Activated naive CD4-positive, alpha-beta T cell treated with anti-CD3 and anti-CD28 coated beads, Interleukin-2, amount 10 ng/mL, durations not matched to agents 7 days and 5 days (primary cell): ENCODE data around the gene TCIRG1.

Experiments used
- CTCF ChIA-PET: fragments of 350-600 bp; sonication (Branson Sonifier 250); formaldehyde crosslinking; loops from one replicate; lab custom pipeline; 2021; ENCODE audit warnings: antibody characterized with exemption; lab: Charles Lee
- DNase-seq: peaks from one replicate; pipeline ENCODE4 v3.0.0-alpha.2; 2020
- H3K27ac Mint-ChIP-seq: one replicate; pipeline ENCODE4 v1.8.0; 2021; ENCODE audit warnings: mild to moderate bottlenecking, moderate library complexity, mixed read lengths
- H3K27me3 Mint-ChIP-seq: one replicate; pipeline ENCODE4 v1.8.0; 2021; ENCODE audit warnings: mild to moderate bottlenecking, mixed read lengths
- H3K36me3 Mint-ChIP-seq: one replicate; pipeline ENCODE4 v1.8.0; 2021; ENCODE audit warnings: mixed read lengths
- H3K4me1 Mint-ChIP-seq: one replicate; pipeline ENCODE4 v1.8.0; 2021; ENCODE audit warnings: mixed read lengths
- H3K4me3 Mint-ChIP-seq: one replicate; pipeline ENCODE4 v1.8.0; 2021; ENCODE audit warnings: mild to moderate bottlenecking, moderate library complexity, mixed read lengths
- H3K9me3 Mint-ChIP-seq: one replicate; pipeline ENCODE4 v1.8.0; 2021; ENCODE audit warnings: mixed read lengths

TCIRG1 gene

GRCh38 chr11:68010090-68011041 lies 28.5 kb upstream of the TCIRG1 start, which contains the start of gene ALDH3B1:
Gene ALDH3B1, plus strand, starts transcription at chr11:68010327. Its CDS starts 4,971 bp downstream, at chr11:68015298.
- Mint-ChIP-seq H3K4me1 (peaks cover 14% of the 10 kb centered on the region), H3K9me3 (no peaks in the 10 kb centered on the region), H3K36me3 (no peaks in the 10 kb centered on the region), H3K27ac (no peak within 1 kb of the TSS), H3K4me3 (no peak within 1 kb of the TSS), H3K27me3 (peaks cover 18% of the 10 kb centered on the region)
- no peak for DNase-seq
- CTCF ChIA-PET, result interaction anchor here (1.1 to 2.0 kb wide), 4 partner anchors 20 to 199 kb away, joined by 3 to 5 read pairs (median 4); partner anchors contain the start of gene NDUFS8

GRCh38 chr11:68011051-68011943 lies 27.5 kb upstream of the TCIRG1 start:
- Mint-ChIP-seq H3K36me3 (no peaks in the 10 kb centered on the region), H3K9me3 (no peaks in the 10 kb centered on the region), H3K4me3 (no peak overlapping the region), H3K4me1 (peaks cover 14% of the 10 kb centered on the region), H3K27me3 (peaks cover 18% of the 10 kb centered on the region), H3K27ac (no peak overlapping the region)
- CTCF ChIA-PET, result interaction anchor here (1.3 kb wide), 1 partner anchor 198 kb away, joined by 5 read pairs; no protein-coding TSS in a partner anchor
- DNase-seq, result no peak

- Mint-ChIP-seq H3K4me1 (peaks cover 14% of the 10 kb centered on the region), H3K27me3 (peaks cover 18% of the 10 kb centered on the region), H3K9me3 (no peaks in the 10 kb centered on the region), H3K36me3 (no peaks in the 10 kb centered on the region), H3K27ac (no peak overlapping the region), H3K4me3 (no peak overlapping the region)
- no peak for DNase-seq
- CTCF ChIA-PET, result no interaction called here
Observed at GRCh38 chr11:68012044-68012842, 26.6 kb upstream of the TCIRG1 start.

- H3K9me3 Mint-ChIP-seq, result no peaks in the 10 kb centered on the region
- H3K27ac Mint-ChIP-seq, result no peak overlapping the region
- DNase-seq, result no peak
- peaks cover 18% of the 10 kb centered on the region for H3K27me3 Mint-ChIP-seq
- CTCF ChIA-PET, result no interaction called here
- peaks cover 14% of the 10 kb centered on the region for H3K4me1 Mint-ChIP-seq
- H3K36me3 Mint-ChIP-seq, result no peaks in the 10 kb centered on the region
- no peak overlapping the region for H3K4me3 Mint-ChIP-seq
Observed at GRCh38 chr11:68012843-68013610, 25.8 kb upstream of the TCIRG1 start.

GRCh38 chr11:68013611-68014156 lies 25.1 kb upstream of the TCIRG1 start:
- H3K27me3 Mint-ChIP-seq, result peaks cover 17% of the 10 kb centered on the region
- H3K27ac Mint-ChIP-seq, result no peak overlapping the region
- no peaks in the 10 kb centered on the region for H3K9me3 Mint-ChIP-seq
- peaks cover 14% of the 10 kb centered on the region for H3K4me1 Mint-ChIP-seq
- no peaks in the 10 kb centered on the region for H3K36me3 Mint-ChIP-seq
- DNase-seq, result no peak
- CTCF ChIA-PET, result no interaction called here
- H3K4me3 Mint-ChIP-seq, result no peak overlapping the region

GRCh38 chr11:68014157-68014946 lies 24.5 kb upstream of the TCIRG1 start:
- no peak for DNase-seq
- H3K36me3 Mint-ChIP-seq, result no peaks in the 10 kb centered on the region

GRCh38 chr11:68014947-68015447 lies 23.8 kb upstream of the TCIRG1 start:
- no peaks in the 10 kb centered on the region for H3K36me3 Mint-ChIP-seq
- DNase-seq, result no peak

More at GRCh38 chr11:68014157-68014946, 24.5 kb upstream of the TCIRG1 start:
- Mint-ChIP-seq H3K27me3 (peaks cover 10% of the 10 kb centered on the region), H3K27ac (no peak overlapping the region), H3K4me3 (no peak overlapping the region), H3K9me3 (no peaks in the 10 kb centered on the region), H3K4me1 (peaks cover 7% of the 10 kb centered on the region)
- CTCF ChIA-PET, result interaction anchor here (0.5 kb wide), 1 partner anchor 191 kb away, joined by 4 read pairs; no protein-coding TSS in a partner anchor

GRCh38 chr11:68015467-68015866 lies 23.4 kb upstream of the TCIRG1 start:
- H3K4me3 Mint-ChIP-seq, result no peak overlapping the region
- no peak overlapping the region for H3K27ac Mint-ChIP-seq
- no peaks in the 10 kb centered on the region for H3K4me1 Mint-ChIP-seq
- H3K36me3 Mint-ChIP-seq, result no peaks in the 10 kb centered on the region
- no peak for DNase-seq
- no peaks in the 10 kb centered on the region for H3K9me3 Mint-ChIP-seq
- peaks cover 4% of the 10 kb centered on the region for H3K27me3 Mint-ChIP-seq
- CTCF ChIA-PET, result no interaction called here

More at GRCh38 chr11:68014947-68015447, 23.8 kb upstream of the TCIRG1 start:
- Mint-ChIP-seq H3K4me1 (peaks cover 1% of the 10 kb centered on the region), H3K9me3 (no peaks in the 10 kb centered on the region), H3K4me3 (no peak overlapping the region), H3K27me3 (peaks cover 9% of the 10 kb centered on the region), H3K27ac (no peak overlapping the region)
- CTCF ChIA-PET, result no interaction called here

- peaks cover 4% of the 10 kb centered on the region for H3K27me3 Mint-ChIP-seq
Observed at GRCh38 chr11:68016161-68016903, 22.5 kb upstream of the TCIRG1 start.

GRCh38 chr11:68016904-68017817 lies 21.7 kb upstream of the TCIRG1 start:
- H3K27me3 Mint-ChIP-seq, result peaks cover 4% of the 10 kb centered on the region
- CTCF ChIA-PET, result no interaction called here
- DNase-seq, result no peak
- H3K36me3 Mint-ChIP-seq, result no peaks in the 10 kb centered on the region
- H3K4me1 Mint-ChIP-seq, result no peaks in the 10 kb centered on the region
- H3K4me3 Mint-ChIP-seq, result no peak overlapping the region
- no peak overlapping the region for H3K27ac Mint-ChIP-seq
- no peaks in the 10 kb centered on the region for H3K9me3 Mint-ChIP-seq

More at GRCh38 chr11:68016161-68016903, 22.5 kb upstream of the TCIRG1 start:
- no peaks in the 10 kb centered on the region for H3K4me1 Mint-ChIP-seq
- H3K36me3 Mint-ChIP-seq, result no peaks in the 10 kb centered on the region
- CTCF ChIA-PET, result no interaction called here
- no peaks in the 10 kb centered on the region for H3K9me3 Mint-ChIP-seq
- no peak overlapping the region for H3K4me3 Mint-ChIP-seq
- H3K27ac Mint-ChIP-seq, result no peak overlapping the region
- no peak for DNase-seq
